GM21526 (cell line): ENCODE results near the gene MAN1C1.
"Not testable (repeated sequence)": the region's sequence is repeated elsewhere in the genome, so short reads cannot be mapped to it uniquely, and the experiment has no call there.

Source experiments
- ATAC-seq: cut with Tn5 transposase; IDR thresholded peaks from one replicate; pipeline ENCODE4 v1.9.1; 2021; ENCODE audit warnings: moderate library complexity; ENCODE audit not compliant: unreplicated experiment, low FRiP score

Gene MAN1C1

GRCh38 chr1:25653558-25653957, 37.0 kb downstream of the MAN1C1 start:
- ATAC-seq, result no peak

GRCh38 chr1:25654109-25654660, 37.6 kb downstream of the MAN1C1 start:
- no peak for ATAC-seq

GRCh38 chr1:25657121-25657882, 40.7 kb downstream of the MAN1C1 start:
- no peak for ATAC-seq

GRCh38 chr1:25657883-25658760, 41.5 kb downstream of the MAN1C1 start:
- ATAC-seq, result no peak

GRCh38 chr1:25658791-25659431, 42.3 kb downstream of the MAN1C1 start:
- ATAC-seq, result no peak

- no peak for ATAC-seq
These were observed 44.6 kb downstream of the MAN1C1 start for GRCh38 chr1:25661043-25661815.

- ATAC-seq, result no peak
These were observed 45.5 kb downstream of the MAN1C1 start for GRCh38 chr1:25662061-25662460.

GRCh38 chr1:25662959-25663358, 46.4 kb downstream of the MAN1C1 start:
- ATAC-seq, result not testable (repeated sequence)

- ATAC-seq, result no peak
These were observed 48.0 kb downstream of the MAN1C1 start for GRCh38 chr1:25664357-25665199.

- ATAC-seq, result no peak
These were observed 49.9 kb downstream of the MAN1C1 start for GRCh38 chr1:25666460-25666859.

GRCh38 chr1:25668931-25669573, 52.5 kb downstream of the MAN1C1 start:
- ATAC-seq, result no peak

- ATAC-seq, result no peak
These were observed 53.4 kb downstream of the MAN1C1 start for GRCh38 chr1:25669781-25670567.

GRCh38 chr1:25671929-25672328, 55.3 kb downstream of the MAN1C1 start:
- ATAC-seq, result no peak

GRCh38 chr1:25672763-25673409, 56.3 kb downstream of the MAN1C1 start:
- ATAC-seq, result no peak

- ATAC-seq, result no peak
These were observed 56.9 kb downstream of the MAN1C1 start for GRCh38 chr1:25673456-25673855.

GRCh38 chr1:25673962-25674806, 57.6 kb downstream of the MAN1C1 start:
- no peak for ATAC-seq

- no peak for ATAC-seq
These were observed 58.2 kb downstream of the MAN1C1 start for GRCh38 chr1:25674807-25675084.
